CD4-positive, alpha-beta memory T cell (primary cell): ENCODE data around the gene GRK2. TPM values are rescaled to one million over a fixed set of nuclear protein-coding genes. Genes with fewer than 3 reads are reported as not detected.
A peak's percentile ranks its signal among the peaks of the same experiment; 100 is the strongest.

ENCODE experiments used
- CTCF ChIA-PET: fragments of 350-600 bp; sonication (Branson Sonifier 250); formaldehyde crosslinking; loops from one replicate; lab custom pipeline; 2021; ENCODE audit warnings: inconsistent platforms; ENCODE audit not compliant: partially characterized antibody; lab: Charles Lee
- POLR2A ChIA-PET: fragments of 350-600 bp; sonication (Branson Sonifier 250); formaldehyde crosslinking; loops from one replicate; lab custom pipeline; 2021; ENCODE audit not compliant: partially characterized antibody; lab: Charles Lee
- DNase-seq, 5 donors: peaks; one replicate each; pipeline versions ENCODE4 v3.0.0 to v3.0.0-alpha.2; 2020 to 2022; ENCODE audit warnings: mixed read lengths in 1 of 5
- H3K27ac ChIP-seq: one replicate; pipeline ENCODE4 v1.7.0; 2013; ENCODE audit warnings: low read depth, low read length
- H3K27me3 ChIP-seq: 2 replicates; pipeline ENCODE4 v1.7.0; 2013; ENCODE audit warnings: mild to moderate bottlenecking, low read length, moderate library complexity; ENCODE audit not compliant: insufficient read depth
- H3K36me3 ChIP-seq: 2 replicates; pipeline ENCODE4 v1.7.0; 2013; ENCODE audit warnings: mild to moderate bottlenecking, low read length, moderate library complexity; ENCODE audit not compliant: insufficient read depth
- H3K4me1 ChIP-seq: 2 replicates; pipeline ENCODE4 v1.7.0; 2013; ENCODE audit warnings: mild to moderate bottlenecking, low read length, moderate library complexity; ENCODE audit not compliant: insufficient read depth
- H3K4me3 ChIP-seq, 2 donors: one replicate each; pipeline ENCODE4 v1.7.0; 2013; ENCODE audit warnings: low read length in 2 of 2, mild to moderate bottlenecking in 1 of 2
- H3K9me3 ChIP-seq, 2 donors: one replicate each; pipeline ENCODE4 v1.7.0; 2013; ENCODE audit warnings: low read length in 2 of 2, control low read depth in 1 of 2; ENCODE audit not compliant: control insufficient read depth in 1 of 2
- H3K27ac Mint-ChIP-seq, 7 donors: one replicate each; pipeline ENCODE4 v1.8.0; 2020 to 2021; ENCODE audit warnings: mixed read lengths in 7 of 7, mild to moderate bottlenecking in 6 of 7, inconsistent platforms in 3 of 7, moderate library complexity in 3 of 7
- H3K27me3 Mint-ChIP-seq, 2 donors: one replicate each; pipeline ENCODE4 v1.8.0; 2020 to 2021; ENCODE audit warnings: mixed read lengths in 2 of 2
- H3K36me3 Mint-ChIP-seq, 2 donors: one replicate each; pipeline ENCODE4 v1.8.0; 2020 to 2021; ENCODE audit warnings: mixed read lengths in 2 of 2, inconsistent platforms in 1 of 2, mild to moderate bottlenecking in 1 of 2
- H3K4me1 Mint-ChIP-seq, 4 donors: one replicate each; pipeline ENCODE4 v1.8.0; 2020 to 2021; ENCODE audit warnings: mixed read lengths in 4 of 4, mild to moderate bottlenecking in 1 of 4
- H3K4me3 Mint-ChIP-seq, 8 donors: one replicate each; pipeline ENCODE4 v1.8.0; 2020 to 2021; ENCODE audit warnings: mixed read lengths in 8 of 8, mild to moderate bottlenecking in 7 of 8, moderate library complexity in 6 of 8, inconsistent platforms in 3 of 8
- H3K9me3 Mint-ChIP-seq, 8 donors: one replicate each; pipeline ENCODE4 v1.8.0; 2020 to 2021; ENCODE audit warnings: mixed read lengths in 8 of 8, mild to moderate bottlenecking in 5 of 8, inconsistent platforms in 3 of 8, moderate library complexity in 1 of 8
- intact Hi-C: fragments of 100-400 bp; cut with micrococcal nuclease; formaldehyde crosslinking; loops from one replicate; pipeline ENCODE4 v1.15.1; 2023
- polyA plus RNA-seq, 2 donors: library from polyadenylated mRNA; unstranded; fragments of 300-500 nt; fragmentation: Illumina TruSeq; gene quantifications; one replicate each; pipeline ENCODE4 v1.2.3, GENCODE V29; 2021
- total RNA-seq, 2 experiments: library from RNA; stranded (reverse); gene quantifications; one replicate each; pipeline ENCODE4 v1.2.3, GENCODE V29; 2021

GRK2 gene
- total and polyA plus RNA-seq, 4 experiments from 2014 or later = 12.8 to 310 (median 181) TPM

- H3K36me3 Mint-ChIP-seq = peaks cover 75 to 95% of the 10 kb centered on the region in 2 donors
- intact Hi-C loops = no loop called here
- CTCF ChIA-PET = interaction anchor here (1.0 to 3.8 kb wide), 10 partner anchors 9 to 133 kb away, joined by 3 to 24 read pairs (median 5); no protein-coding TSS in a partner anchor
- Histone ChIP-seq H3K4me3 (no peak overlapping the region), H3K36me3 (peaks cover 88% of the 10 kb centered on the region), H3K27me3 (no peaks in the 10 kb centered on the region), H3K9me3 (no peaks in the 10 kb centered on the region), H3K4me1 (peaks cover 15% of the 10 kb centered on the region), H3K27ac (no peak overlapping the region)
- H3K27ac Mint-ChIP-seq = peak overlapping the region in 6 of 7 donors; percentile 7 to 78 (median 32)
- H3K27me3 Mint-ChIP-seq = no peaks in the 10 kb centered on the region
- peak; percentile 26 to 46 (median 40) for DNase-seq
- peak overlapping the region in 3 of 8 donors; percentile 6 to 59 (median 39) for H3K4me3 Mint-ChIP-seq
- peaks cover 10 to 52% (median 32%) of the 10 kb centered on the region in 4 donors for H3K4me1 Mint-ChIP-seq
- H3K9me3 Mint-ChIP-seq = peaks cover 0 to 7% (median 0%) of the 10 kb centered on the region in 8 donors
- POLR2A ChIA-PET = interaction anchor here (1.0 to 8.1 kb wide), 8 partner anchors 9 to 129 kb away, joined by 3 to 64 read pairs (median 5); partner anchors contain the start of gene GRK2
Observed at GRCh38 chr11:67252831-67253239, 13.4 kb upstream of the GRK2 start.

GRCh38 chr11:67253872-67254624, 12.2 kb upstream of the GRK2 start:
- H3K4me1 ChIP-seq = peaks cover 15% of the 10 kb centered on the region
- Mint-ChIP-seq H3K9me3 (peaks cover 0 to 7% (median 0%) of the 10 kb centered on the region in 8 donors), H3K36me3 (peaks cover 63 to 88% of the 10 kb centered on the region in 2 donors), H3K4me3 (peak overlapping the region in 1 of 8 donors; percentile 15), H3K27ac (peak overlapping the region in 6 of 7 donors; percentile 2 to 78 (median 55)), H3K4me1 (peaks cover 10 to 45% (median 29%) of the 10 kb centered on the region in 4 donors), H3K27me3 (no peaks in the 10 kb centered on the region)
- intact Hi-C loops = no loop called here
- no peaks in the 10 kb centered on the region for H3K27me3 ChIP-seq
- H3K27ac ChIP-seq = no peak overlapping the region
- H3K4me3 ChIP-seq = no peak overlapping the region
- H3K9me3 ChIP-seq = no peaks in the 10 kb centered on the region
- POLR2A ChIA-PET = interaction anchor here (0.6 to 8.1 kb wide), 11 partner anchors 8 to 128 kb away, joined by 3 to 64 read pairs (median 4); partner anchors contain the start of gene GRK2
- peaks cover 76% of the 10 kb centered on the region for H3K36me3 ChIP-seq
- peak in 1 of 5 donors; percentile 19 for DNase-seq
- CTCF ChIA-PET = interaction anchor here (1.2 to 3.8 kb wide), 8 partner anchors 9 to 132 kb away, joined by 3 to 24 read pairs (median 8); no protein-coding TSS in a partner anchor

- H3K36me3 Mint-ChIP-seq = peaks cover 56 to 81% of the 10 kb centered on the region in 2 donors
- H3K27me3 Mint-ChIP-seq = no peaks in the 10 kb centered on the region
- Histone ChIP-seq H3K9me3 (no peaks in the 10 kb centered on the region), H3K36me3 (peaks cover 69% of the 10 kb centered on the region), H3K27me3 (no peaks in the 10 kb centered on the region), H3K27ac (no peak overlapping the region), H3K4me1 (peaks cover 15% of the 10 kb centered on the region), H3K4me3 (no peak overlapping the region)
- peak in 1 of 5 donors; percentile 20 for DNase-seq
- H3K27ac Mint-ChIP-seq = peak overlapping the region in 4 of 7 donors; percentile 7 to 78 (median 49)
- intact Hi-C loops = no loop called here
- ChIA-PET CTCF (interaction anchor here (2.2 kb wide), 1 partner anchor 8 kb away, joined by 24 read pairs; no protein-coding TSS in a partner anchor), POLR2A (interaction anchor here (1.0 to 8.1 kb wide), 5 partner anchors 10 to 63 kb away, joined by 3 to 64 read pairs (median 9); no protein-coding TSS in a partner anchor)
- H3K9me3 Mint-ChIP-seq = peaks cover 0 to 8% (median 0%) of the 10 kb centered on the region in 8 donors
- H3K4me3 Mint-ChIP-seq = peak overlapping the region in 1 of 8 donors; percentile 46
- peaks cover 10 to 40% (median 28%) of the 10 kb centered on the region in 4 donors for H3K4me1 Mint-ChIP-seq
Observed at GRCh38 chr11:67254798-67255197, 11.5 kb upstream of the GRK2 start.

- POLR2A ChIA-PET = interaction anchor here (3.1 to 8.1 kb wide), 2 partner anchors 12 to 15 kb away, joined by 14 to 64 read pairs; no protein-coding TSS in a partner anchor
- DNase-seq = peak in 1 of 5 donors; percentile 37
- Histone ChIP-seq H3K36me3 (peaks cover 63% of the 10 kb centered on the region), H3K27ac (no peak overlapping the region), H3K4me1 (peaks cover 13% of the 10 kb centered on the region), H3K9me3 (no peaks in the 10 kb centered on the region), H3K4me3 (no peak overlapping the region), H3K27me3 (no peaks in the 10 kb centered on the region)
- H3K27ac Mint-ChIP-seq = peak overlapping the region in 6 of 7 donors; percentile 43 to 82 (median 62)
- H3K36me3 Mint-ChIP-seq = peaks cover 50 to 76% of the 10 kb centered on the region in 2 donors
- peaks cover 10 to 41% (median 25%) of the 10 kb centered on the region in 4 donors for H3K4me1 Mint-ChIP-seq
- intact Hi-C loops = no loop called here
- H3K27me3 Mint-ChIP-seq = no peaks in the 10 kb centered on the region
- no peak overlapping the region for H3K4me3 Mint-ChIP-seq
- H3K9me3 Mint-ChIP-seq = peaks cover 0 to 8% (median 0%) of the 10 kb centered on the region in 8 donors
- CTCF ChIA-PET = no interaction called here
Observed at GRCh38 chr11:67255353-67255752, 10.9 kb upstream of the GRK2 start.

DNA sequence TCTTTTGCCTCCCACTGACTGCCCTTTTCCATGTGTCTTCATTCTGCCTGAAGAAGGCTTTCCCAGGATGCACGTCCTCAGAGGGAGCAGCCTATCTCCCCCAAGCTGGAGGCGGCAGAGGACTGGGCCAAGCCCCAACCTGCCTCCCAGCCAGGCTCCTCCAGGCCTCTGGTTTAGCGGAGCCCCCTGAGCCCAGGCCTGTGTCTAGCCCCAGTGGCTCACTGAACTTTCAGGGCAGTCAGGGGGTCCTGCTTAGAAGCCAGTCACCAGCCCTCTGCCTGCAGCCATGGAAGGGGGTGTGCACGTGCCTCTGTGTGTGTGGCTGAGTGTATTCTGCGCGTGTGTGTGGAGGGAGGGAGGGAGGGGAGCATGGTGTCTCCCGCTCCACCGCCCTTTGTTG, 10.4 kb upstream of the GRK2 start:
- peak in 1 of 5 donors; percentile 19 for DNase-seq
- Mint-ChIP-seq H3K4me1 (peaks cover 10 to 44% (median 25%) of the 10 kb centered on the region in 4 donors), H3K4me3 (no peak overlapping the region), H3K27ac (peak overlapping the region in 3 of 7 donors; percentile 61 to 67 (median 62)), H3K9me3 (peaks cover 0 to 8% (median 0%) of the 10 kb centered on the region in 8 donors), H3K36me3 (peaks cover 45 to 70% of the 10 kb centered on the region in 2 donors), H3K27me3 (no peaks in the 10 kb centered on the region)
- no peak overlapping the region for H3K27ac ChIP-seq
- H3K9me3 ChIP-seq = no peaks in the 10 kb centered on the region
- peaks cover 8% of the 10 kb centered on the region for H3K4me1 ChIP-seq
- ChIA-PET POLR2A (interaction anchor here (0.7 to 8.1 kb wide), 4 partner anchors 12 to 92 kb away, joined by 3 to 64 read pairs (median 8); no protein-coding TSS in a partner anchor), CTCF (no interaction called here)
- no peaks in the 10 kb centered on the region for H3K27me3 ChIP-seq
- H3K4me3 ChIP-seq = no peak overlapping the region
- H3K36me3 ChIP-seq = peaks cover 58% of the 10 kb centered on the region
- intact Hi-C loops = no loop called here

DNA sequence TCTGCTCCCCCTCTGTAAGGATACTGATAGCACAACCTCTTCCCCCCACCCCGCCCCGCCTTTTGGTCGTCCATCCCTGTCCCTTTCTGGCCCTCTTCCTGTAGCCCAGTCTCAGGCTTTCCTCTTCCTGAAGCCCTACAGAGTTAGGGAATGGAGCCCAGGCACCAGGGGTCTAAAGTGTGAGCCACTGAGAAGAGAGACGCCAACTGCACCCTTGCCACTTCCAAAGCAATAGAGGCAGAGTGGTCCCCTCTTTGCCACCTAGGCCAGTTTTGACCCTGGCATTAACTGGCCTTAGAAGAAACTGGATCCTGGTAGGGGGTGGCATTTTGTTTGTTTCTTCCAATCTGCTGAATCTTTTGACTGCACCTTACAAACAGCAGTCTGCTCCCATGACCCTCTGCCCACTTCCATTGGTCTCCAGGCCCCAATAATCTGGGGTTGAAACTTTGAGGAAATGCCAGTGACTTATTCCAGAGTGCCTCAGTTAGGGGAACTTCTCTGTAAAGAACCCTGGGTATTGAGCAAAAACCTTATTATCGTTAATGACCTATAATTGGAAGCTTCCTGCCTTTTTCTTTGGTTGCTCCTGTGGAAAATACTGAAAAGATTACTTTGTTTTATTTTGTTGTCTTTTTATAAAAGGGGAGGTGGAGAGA, 9.7 kb upstream of the GRK2 start:
- Mint-ChIP-seq H3K4me1 (peaks cover 10 to 43% (median 25%) of the 10 kb centered on the region in 4 donors), H3K27me3 (no peaks in the 10 kb centered on the region), H3K9me3 (peaks cover 0 to 8% (median 0%) of the 10 kb centered on the region in 8 donors), H3K27ac (peak overlapping the region in 5 of 7 donors; percentile 15 to 67 (median 50)), H3K36me3 (peaks cover 37 to 63% of the 10 kb centered on the region in 2 donors), H3K4me3 (no peak overlapping the region)
- ChIA-PET POLR2A (interaction anchor here (0.7 to 8.1 kb wide), 3 partner anchors 16 to 91 kb away, joined by 3 to 64 read pairs (median 3); no protein-coding TSS in a partner anchor), CTCF (no interaction called here)
- H3K9me3 ChIP-seq = no peaks in the 10 kb centered on the region
- H3K36me3 ChIP-seq = peaks cover 50% of the 10 kb centered on the region
- intact Hi-C loops = no loop called here
- no peak overlapping the region for H3K27ac ChIP-seq
- no peak overlapping the region for H3K4me3 ChIP-seq
- H3K4me1 ChIP-seq = peaks cover 6% of the 10 kb centered on the region
- DNase-seq = no peak
- H3K27me3 ChIP-seq = no peaks in the 10 kb centered on the region
